ENCODE data around the gene ARHGAP44.

ARHGAP44 gene, protein sequence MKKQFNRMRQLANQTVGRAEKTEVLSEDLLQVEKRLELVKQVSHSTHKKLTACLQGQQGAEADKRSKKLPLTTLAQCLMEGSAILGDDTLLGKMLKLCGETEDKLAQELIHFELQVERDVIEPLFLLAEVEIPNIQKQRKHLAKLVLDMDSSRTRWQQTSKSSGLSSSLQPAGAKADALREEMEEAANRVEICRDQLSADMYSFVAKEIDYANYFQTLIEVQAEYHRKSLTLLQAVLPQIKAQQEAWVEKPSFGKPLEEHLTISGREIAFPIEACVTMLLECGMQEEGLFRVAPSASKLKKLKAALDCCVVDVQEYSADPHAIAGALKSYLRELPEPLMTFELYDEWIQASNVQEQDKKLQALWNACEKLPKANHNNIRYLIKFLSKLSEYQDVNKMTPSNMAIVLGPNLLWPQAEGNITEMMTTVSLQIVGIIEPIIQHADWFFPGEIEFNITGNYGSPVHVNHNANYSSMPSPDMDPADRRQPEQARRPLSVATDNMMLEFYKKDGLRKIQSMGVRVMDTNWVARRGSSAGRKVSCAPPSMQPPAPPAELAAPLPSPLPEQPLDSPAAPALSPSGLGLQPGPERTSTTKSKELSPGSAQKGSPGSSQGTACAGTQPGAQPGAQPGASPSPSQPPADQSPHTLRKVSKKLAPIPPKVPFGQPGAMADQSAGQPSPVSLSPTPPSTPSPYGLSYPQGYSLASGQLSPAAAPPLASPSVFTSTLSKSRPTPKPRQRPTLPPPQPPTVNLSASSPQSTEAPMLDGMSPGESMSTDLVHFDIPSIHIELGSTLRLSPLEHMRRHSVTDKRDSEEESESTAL

DNA sequence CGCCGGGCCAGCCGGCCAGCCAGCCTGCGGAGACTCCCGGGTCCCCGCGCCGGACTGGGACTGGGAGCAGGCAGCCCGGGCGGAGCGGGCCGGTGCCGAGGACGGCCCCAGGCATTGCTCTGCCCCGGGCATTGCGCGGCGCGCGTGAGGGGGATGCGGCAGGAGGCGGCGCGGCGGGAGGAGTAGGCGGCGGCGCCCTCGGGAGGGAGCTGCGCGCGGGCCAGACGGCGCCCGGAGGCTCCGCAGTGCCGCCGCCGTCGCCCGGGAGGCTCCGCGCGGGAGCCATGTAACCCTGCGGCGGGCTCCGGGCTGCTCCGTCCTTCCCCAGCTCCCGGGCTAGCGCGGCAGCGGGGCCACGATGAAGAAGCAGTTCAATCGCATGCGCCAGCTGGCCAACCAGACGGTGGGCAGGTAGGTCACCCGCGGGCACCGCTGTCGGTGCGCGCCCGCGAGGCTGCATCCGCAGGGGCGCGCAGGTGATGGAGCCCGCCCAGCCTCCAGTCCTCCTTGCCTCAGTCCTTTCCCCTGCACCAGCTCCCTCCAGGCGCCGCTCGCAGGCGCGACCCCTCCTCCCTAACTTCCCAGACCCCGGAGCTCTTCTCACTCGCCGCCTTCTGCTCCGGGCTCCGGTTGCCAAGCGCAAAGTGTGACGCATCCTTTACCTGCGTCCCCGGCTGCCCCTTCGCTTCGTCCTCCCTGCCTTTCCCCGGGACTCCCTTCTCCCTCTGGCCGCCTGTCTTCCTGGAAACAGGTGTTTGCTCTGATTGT, at the start of gene ARHGAP44:
Gene ARHGAP44, plus strand, starts transcription at position 18 of the 768 bp plus-strand sequence. Its CDS starts 341 bp downstream, at position 359.
- DNase-seq = no peak

DNA sequence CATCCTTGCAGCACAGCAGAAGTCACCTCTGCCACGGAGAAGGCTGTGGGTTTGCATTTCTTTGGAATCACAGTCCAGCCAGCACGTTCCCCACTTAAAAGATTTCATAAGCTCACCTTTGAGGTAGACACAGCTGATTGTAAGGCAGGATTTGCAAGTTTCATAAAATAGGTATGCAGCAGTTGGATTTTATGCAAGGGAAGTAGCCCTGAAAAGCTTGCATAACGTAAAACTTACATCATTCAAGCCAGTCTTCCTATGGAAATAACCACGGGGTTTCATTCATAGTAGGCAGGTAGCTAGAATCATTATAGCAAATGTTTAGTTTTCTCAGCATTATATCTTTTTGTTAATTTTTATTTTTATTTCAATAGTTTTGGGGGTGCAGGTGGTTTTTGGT, 49.8 kb upstream of the ARHGAP44 start:
- no peak for DNase-seq

DNA sequence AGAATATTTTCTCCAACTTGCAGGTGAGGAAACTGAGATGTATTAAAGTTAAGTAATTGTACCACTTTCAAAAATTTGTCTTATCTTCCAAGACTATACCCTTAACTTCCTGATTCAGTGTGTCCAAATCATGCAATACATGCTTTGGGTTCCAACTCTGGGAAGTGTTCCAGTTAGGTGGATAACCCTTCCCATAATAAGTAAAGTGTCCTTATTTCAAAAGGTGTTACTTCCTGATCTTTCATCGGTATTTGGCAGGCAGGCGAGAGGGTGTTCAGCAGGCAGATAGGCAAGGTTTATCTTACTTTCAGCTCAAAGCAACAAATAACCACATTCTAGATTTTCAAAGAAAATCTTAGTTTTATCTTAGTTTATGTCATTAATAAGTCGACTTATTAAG, 46.3 kb upstream of the ARHGAP44 start:
- DNase-seq = no peak

DNA sequence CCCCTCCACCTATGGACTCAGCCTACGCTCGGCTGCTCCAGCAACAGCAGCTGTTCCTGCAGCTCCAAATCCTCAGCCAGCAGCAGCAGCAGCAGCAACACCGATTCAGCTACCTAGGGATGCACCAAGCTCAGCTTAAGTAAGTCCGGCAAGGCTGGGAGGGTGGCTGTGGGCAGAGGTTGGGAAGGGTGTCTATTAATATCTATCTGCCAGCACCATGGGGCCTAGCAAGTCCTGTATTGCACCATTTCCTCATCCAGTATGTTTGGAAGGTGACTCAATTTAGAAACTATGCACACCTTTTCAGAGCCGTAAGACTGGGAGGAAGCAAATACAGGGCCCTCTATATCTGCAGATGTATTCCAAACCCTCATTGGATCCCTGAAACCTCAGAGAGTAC, 45.0 kb upstream of the ARHGAP44 start:
- DNase-seq = no peak

DNA sequence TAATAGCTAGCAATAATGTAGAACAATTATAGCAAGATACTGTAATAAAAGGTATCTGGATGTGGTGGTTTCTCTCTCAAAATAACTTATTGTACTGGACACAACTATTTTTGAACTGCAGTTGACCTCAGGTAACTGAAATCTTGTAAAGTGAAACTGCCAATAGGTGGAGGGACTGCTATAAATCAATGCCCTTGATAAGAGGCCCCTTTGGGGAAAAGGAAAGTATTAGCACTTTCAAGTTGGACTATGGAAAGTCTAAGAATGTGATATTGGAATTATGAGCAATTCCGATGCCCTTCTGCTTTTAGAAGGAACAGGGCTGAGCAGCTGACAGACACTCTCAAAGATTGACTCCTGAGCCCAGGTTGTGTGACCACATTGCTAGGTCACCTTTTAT, 44.5 kb upstream of the ARHGAP44 start:
- DNase-seq = no peak

DNA sequence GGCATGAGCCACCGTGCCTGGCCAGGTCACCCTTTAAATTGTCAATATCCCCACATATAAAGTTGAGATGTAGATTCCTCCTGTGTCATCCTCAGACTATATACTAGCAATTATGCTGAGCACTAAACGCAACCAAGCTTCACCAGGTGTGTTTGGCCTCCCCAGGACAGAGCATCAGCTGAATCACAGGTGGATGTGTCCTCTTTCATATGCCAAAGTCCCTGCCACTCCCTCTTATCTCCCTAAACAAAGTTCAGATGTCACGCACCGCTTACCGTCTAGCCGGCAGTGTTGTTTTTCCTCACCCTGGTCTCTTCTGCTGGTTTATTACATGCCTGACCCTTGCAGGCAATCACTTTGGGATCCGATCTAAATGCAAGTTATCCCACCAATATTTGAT, 43.8 kb upstream of the ARHGAP44 start:
- no peak for DNase-seq

DNA sequence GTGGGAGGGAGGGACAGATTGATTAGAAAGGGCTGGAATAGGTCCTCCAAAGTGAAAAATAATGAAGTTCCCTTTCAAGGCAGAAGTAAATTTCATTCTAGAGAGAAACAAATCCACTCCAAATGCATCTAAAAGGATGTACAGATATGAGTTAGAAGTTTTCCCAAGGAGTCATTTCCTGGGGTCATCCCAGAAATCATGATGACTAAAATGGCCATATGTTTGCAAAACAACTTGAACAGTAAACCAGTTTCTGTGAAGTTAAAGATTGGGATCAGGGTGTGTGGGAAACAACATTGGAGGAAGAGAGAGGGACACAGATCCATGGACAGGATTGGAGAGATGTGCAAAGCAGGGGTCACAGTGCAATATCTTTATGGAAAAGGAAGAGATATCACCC, 32.5 kb upstream of the ARHGAP44 start:
- DNase-seq = no peak

DNA sequence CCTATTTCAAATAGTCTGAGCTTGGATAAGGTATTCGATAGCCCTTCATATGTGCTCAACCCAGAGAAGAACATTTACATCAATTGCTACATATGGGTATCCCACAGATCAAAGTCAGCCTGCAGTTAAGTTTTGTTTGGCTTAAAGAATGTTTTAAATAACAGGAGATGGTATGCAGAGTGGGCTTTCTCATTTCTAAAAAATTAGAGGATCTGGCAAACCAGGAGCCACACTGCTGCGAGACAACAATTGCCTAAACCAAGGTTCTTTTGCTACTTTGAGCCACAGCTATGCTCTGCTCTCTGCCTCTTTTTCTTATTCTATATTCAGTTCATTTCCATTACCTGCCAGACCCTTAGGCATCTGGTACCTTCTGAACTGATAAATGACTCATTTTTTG, 30.2 kb upstream of the ARHGAP44 start:
- DNase-seq = no peak

DNA sequence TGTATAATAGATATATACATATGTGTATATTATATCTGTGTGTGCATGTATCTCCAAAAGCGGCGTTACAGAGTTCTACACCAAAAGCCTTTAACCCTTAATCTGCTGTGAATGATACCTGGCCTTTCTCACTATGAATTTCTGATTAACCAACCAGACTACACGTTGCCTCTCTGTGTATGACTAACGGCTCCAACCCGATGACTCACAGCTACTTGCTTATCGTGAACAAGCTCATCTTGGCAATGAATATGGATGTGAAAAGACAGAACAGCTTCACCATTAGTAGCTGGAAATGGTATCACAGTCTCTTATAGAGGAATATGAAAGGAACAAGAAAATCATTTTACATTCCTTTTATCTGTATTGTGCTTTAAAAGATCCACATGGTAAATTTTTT, 23.8 kb upstream of the ARHGAP44 start:
- DNase-seq = no peak

DNA sequence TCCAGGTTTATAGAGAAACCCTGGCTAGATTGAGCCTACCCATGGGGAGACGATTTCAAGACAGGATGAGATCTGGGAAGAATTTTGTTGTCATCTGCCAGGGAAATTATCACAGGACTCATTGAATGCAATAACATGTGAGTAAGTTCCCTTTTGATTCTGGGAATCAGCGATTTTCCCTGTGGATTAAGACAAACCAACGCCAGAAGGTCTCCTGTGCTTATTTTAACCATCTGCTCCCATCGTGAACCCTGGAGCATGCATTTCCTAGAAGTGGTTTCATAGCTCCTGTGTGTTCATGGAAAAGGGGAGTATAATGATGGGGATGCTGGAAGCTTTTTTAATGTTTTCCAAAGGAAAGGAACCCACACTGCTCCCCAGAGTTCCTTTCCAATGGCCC, 21.0 kb upstream of the ARHGAP44 start:
- DNase-seq = no peak

DNA sequence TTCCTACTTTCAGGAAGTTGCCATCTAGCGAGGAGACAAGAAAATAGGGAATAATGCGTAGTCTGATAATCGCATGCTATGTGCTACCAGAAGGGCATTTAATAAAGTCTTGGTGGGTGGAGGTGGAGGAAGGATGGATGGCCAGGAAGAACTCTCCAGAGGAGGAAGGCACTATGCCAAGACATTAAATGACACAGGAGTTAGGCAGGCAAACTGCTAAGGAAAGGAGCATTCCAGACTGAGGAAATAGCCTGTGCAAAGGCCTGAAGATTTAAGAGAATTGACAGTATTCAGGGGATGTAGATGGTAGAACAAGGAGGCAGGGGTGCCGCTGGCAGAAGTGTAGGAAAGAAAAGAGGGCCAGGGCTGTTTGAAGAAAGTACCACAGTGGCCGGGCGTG, 19.3 kb upstream of the ARHGAP44 start:
- DNase-seq = no peak

DNA sequence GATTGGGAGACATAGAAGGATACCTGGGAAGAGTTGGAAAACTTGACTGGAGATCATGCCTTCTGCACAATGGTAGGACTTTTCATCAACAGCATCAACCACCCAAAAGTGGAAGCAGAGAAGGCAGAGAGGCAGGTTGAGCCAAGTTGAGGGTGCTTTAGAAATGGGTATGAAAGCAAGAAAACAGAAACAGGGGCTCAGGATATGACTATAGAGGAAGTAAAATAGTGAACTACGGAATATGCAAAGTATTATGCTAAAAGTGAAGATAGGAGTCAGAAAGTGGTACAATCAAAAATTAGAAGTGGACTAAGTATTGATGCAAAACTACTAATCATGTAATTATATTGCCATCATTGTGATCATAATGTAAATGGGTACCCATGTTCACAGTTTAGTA, 16.1 kb upstream of the ARHGAP44 start:
- no peak for DNase-seq

DNA sequence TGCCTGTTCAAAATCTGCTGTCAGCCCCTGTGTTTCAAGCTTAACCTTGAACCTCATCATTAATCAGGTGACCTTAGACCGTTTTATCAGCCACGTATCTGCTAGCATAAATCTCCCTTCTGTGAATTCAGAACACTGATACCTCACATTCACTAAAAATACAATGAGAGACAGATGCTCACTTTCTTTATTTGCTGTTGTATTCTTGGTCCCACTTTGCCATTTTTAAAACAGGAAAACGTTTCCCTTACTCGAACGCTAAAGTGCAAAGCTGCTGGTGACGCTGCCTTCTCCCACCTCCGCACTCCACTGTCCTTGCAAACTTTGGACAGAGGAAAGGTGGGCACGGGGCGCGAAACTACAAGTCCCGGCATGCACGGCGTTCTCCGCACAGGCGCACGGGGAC, 220 bp upstream of the ARHGAP44 start:
- peak; percentile 4 for DNase-seq

DNA sequence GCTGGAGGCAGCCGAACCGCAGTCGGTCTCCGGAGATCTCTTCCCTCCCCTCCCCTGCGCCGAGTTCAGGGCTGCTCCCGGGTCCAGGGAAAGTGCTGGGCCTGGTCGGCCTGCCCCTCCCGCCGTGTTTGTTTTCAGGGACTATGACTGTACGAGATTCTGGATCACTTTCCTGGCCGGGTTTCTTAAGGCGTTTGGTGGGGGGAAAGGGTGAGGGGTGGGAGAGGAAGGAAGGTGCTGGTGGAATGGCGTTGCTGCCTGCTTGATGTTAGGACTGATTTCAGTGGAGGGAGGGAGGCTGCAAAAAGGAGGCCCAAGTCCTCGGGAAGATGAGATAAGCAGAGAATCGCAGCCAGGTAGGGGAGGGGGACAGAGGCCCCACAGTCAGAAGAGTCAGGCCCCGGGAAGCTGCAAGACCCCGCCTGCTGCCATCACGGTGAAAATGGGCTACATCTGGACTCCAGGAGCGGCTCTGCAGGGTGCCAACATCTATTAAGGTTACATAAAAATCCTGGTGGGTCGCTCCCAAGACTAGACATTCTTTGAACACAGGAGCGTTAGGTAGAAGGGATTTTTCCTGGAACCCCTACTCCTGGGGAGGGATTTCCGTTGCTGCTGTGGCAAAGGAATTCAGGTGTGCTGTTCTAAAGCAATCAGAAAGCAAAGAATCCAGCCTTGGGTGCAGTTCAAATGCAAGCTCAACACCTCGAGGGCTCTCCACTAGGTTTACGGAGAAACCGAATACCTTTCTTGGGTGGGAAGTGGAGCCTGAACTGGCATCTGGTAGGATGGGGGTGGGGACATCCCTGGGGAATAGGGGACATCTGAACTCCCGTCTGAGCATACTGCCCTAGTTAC, 1.2 kb downstream of the ARHGAP44 start:
- DNase-seq = no peak

DNA sequence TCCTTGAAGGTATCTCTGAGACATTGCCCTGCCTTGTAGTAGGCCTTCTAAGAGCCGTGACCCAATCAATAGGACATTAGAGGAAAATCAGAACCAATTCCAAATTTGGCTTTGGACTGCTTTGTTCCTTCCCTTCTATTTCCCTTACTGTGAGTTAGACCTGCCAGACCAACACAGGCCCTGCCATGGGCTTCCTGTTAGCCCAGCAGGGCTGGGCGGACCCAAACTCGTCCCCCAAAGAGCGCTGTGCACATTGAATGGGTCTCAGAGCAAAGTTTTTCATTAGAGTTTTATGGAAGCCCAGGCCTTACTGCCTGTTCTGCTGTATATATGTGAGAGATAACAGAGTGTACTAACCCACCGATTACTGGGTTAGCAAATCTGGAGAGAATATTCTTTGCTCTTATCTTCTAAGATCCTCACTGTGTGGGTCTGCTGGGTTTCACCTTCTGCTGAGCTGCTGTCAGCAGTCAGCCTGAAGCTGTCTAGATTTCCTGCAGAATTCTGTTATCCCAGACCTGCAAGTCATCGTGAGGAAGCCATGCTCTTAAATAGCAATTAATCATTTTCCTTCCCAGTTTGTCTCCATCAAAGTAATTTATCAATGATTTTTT, 5.7 kb downstream of the ARHGAP44 start:
- DNase-seq = no peak

DNA sequence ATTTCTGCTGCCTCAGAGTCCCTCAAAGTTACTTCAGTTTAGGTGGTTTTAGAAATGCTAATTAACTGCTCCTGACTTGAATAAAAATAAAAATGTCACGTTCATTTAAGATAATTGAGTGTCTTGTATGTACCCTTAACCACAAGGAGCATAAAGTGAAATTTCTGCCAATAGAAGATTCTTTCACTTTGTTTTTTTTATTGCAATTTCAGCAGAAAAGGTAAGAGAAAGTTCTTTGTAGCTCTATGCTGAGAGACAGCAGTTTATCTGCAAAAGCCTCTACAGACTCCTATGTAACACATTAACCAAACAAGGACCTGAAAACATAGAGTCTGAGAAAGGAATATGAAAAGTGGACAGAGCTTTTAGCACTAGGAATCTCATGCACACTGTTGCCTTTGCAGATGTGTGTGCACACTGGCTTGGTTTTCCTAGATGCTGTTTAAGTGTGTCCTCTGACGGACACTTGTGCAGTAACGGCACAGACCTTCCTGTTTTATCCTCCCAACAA, 11.6 kb downstream of the ARHGAP44 start:
- DNase-seq = no peak

DNA sequence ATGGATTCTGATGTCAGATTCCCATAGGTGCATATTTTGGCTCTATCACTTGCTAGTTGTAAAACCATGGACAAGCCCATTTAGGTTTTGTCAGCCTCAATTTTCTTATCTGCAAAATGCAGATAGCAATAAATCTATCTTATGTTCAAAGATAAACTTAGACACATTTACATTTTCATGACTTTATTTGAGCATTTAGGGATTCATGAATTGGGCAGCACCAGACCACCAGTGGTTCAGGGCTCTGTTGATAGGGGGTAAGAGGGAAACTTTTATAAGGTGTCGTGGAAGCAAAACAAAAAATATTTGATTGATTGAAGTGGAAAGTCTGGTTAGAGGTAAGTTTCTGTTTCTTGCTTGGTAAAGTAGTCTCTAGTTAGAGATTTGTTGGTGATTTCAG, 17.3 kb downstream of the ARHGAP44 start:
- no peak for DNase-seq

DNA sequence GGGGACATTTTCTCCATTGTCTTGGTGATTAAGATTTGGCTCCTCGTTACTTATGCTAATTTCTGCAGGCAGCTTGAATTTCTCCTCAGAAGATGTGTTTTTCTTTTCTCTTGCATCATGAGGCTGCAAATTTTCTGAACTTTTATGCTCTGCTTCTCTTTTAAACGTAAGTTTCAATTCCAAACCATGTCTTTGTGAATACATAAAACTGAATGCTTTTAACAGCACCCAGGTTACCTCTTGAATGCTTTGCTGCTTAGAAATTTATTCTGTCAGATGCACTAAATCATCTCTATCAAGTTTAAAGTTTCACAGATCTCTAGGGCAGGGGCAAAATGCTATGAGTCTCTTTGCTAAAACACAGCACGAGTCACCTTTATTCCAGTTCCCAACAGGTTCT, 19.4 kb downstream of the ARHGAP44 start:
- no peak for DNase-seq

DNA sequence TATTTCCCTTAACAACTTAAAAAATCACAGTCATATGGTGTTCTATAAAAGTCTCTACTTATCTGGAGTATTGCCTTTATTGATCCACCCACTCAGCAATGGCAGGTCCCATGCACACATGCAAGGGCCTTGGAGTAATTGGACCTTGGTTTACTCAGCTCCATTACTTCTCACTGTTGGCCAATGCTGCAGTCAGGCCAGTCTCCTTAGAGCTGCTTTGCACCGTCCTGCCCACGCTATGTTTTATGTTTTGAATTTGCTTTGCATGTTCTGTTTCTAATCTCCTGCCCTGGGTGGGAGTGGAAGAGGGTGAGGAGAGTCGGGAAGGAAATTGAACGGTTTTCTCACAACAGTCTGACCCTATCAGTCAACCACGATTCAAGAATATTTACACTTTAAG, 23.6 kb downstream of the ARHGAP44 start:
- DNase-seq = no peak

DNA sequence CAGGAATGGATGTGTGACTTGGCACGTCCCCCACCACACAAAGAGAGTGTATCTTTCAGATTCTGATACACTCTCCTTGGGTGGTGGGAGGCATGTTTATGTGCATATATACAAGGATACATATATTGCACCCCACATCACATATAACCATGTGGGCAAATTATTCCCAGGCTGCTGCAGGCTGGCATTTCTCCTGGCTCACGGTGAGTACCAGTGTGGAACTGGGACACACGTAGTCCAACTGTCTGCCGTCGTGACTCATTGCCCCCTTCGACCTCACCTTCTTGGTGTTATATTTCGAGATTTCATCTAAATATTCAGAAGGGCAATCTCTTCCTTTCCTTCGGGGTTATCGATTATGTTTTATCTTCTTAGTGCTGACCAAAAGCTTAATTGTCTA, 24.4 kb downstream of the ARHGAP44 start:
- DNase-seq = no peak

DNA sequence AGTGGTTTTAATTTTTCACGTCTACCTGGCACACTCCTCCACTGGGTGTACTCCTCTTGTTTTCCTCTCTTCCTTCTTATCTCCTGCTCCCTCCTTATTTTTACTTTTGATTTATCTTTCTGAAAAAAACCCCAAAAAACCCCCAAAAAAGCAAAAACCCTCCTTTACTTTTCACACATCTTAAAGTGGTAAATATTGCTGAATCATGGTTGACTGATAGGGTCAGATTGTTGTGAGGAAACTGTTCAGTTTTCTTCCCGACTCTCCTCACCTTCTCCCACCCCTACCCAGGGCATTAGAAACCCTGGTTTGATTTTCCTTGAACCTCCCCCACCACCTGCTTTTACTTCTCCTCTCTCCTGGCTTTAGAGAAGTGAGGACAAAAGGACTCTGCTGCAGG, 25.4 kb downstream of the ARHGAP44 start:
- no peak for DNase-seq

DNA sequence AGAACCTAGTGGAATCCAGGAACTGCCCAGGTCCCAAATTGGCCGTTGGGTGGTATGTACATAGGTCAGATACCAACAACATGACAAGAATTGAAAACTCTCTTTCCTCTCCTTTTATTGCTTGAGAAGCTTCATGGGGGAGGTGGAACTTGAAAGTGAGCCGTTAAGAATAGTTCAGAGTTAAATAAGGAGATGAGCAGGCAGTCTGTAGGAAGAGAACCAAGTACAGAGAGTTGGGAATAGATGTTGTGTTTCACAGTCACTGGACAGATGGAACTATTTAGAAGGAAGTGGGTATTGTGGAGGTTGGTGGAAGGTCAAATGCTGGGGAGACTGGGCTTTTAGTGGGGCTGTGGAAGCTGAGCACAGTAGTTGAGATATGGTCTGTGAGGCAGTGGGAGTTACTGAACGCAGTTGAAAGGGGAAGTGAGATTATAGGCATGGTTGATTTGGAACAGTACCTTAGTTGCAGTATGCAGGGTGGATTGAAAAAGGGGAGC, 26.4 kb downstream of the ARHGAP44 start:
- DNase-seq = no peak

Measured in DMS153 (cell line).